ENCODE data around the gene PCYT1B.

- TF ChIP-seq CTCF (IDR thresholded peaks at IDR 0.05) (no peak), POLR2A (IDR thresholded peaks at IDR 0.05) (no peak)
These were observed 21.0 kb upstream of the PCYT1B start for GRCh38 chrX:24668111-24668510.

All from lower leg skin (tissue), 3 donors.